ENCODE measurements around the gene F2R.

Gene F2R

DNA sequence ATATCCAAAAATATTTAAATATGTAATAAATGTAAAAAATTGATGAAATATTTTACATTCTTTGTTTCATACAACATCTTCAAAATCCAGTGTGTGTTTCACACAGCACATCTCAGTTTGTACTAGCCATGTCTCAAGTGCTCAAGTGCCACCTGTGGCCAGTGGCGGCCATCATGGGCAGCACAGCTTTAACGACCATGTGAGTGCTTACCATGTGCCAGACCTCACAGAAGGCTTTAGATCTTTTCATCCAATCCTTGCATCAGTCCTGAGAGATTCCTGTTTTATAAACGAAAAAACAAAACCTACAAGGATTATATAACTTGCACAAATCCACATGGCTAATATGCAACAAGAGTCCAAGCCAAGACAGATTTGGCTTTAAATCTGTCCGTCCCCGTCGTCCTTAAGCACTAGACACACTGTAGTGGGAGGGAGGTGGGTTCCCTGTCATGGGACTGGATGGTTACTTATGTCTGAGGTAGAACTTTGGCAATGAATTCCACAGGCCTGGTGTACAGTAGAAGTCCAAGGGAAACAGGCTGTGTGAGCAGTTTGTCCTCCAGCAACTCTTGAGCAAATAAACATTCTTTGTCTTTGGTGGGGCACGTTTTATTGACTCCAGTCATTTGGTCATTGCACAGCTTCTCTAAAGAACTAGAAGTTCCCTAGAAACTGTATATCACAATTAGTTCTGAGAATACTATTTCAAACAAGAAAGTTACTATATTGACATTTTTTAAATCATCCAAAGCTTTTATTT is 25.0 kb upstream of the F2R start:
- no peak for DNase-seq (ENCODE audit: low read depth)

- no peak for DNase-seq (ENCODE audit: low read depth)
Observed at GRCh38 chr5:76691467-76692273, 24.3 kb upstream of the F2R start.

GRCh38 chr5:76692274-76692540 is 23.7 kb upstream of the F2R start:
- no peak for DNase-seq (ENCODE audit: low read depth)

DNA sequence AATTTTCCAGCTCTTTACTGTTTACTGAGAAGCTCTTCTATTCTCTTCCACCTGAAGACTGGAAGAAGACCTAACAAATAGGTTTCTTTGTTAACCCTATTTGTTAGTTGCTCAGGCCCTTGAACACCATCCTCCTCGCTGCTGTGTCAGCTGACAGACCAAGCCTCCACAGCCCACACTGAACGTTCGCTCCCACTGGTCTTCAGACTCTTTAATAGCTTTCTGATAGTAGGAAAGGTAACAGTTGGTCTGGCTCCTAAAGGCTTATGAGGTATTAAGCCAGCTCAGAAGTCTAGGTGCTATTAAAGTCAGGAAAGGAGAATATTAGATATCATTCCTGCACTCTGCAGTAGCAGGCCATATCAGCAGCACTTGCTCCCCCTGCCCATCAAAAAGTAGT is 23.3 kb upstream of the F2R start:
- DNase-seq (ENCODE audit: low read depth): no peak

GRCh38 chr5:76693141-76693540 is 22.8 kb upstream of the F2R start:
- DNase-seq (ENCODE audit: low read depth): no peak

DNA sequence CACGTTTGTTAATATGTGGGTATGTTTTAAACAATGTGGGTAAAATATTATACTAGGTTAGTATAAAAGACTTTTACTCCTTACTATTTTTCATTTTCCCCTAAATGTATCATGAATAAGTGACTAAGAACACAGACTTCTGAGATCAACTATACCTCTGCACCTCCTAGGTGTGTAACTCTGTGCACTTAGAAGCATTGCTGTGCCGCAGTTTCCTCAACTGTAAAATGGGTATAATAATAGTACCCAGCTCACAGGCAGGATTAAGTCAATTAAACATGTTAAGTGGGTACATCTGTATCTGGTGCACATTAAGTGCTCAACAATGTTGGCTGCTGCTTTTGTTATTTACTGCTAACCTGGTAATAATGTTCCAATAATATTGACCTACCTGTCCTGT is 21.6 kb upstream of the F2R start:
- DNase-seq (ENCODE audit: low read depth): no peak

DNA sequence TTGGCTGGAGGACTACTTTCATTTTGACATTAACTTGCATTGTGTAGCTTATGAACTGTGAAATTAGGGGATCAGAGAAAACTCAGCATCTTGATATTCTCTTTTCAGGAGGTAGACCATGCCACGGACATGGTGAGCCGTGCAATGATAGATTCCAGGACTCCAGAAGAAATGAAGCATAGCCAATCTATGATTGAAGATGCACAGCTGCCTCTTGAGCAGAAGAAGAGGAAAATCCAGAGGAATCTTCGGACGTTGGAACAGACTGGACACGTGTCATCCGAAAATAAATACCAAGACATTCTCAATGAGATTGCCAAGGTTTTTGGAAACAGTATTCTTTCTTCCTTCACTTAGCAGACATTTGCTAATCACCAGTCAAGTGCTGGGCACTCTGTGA is 20.6 kb upstream of the F2R start:
- no peak for DNase-seq (ENCODE audit: low read depth)

DNA sequence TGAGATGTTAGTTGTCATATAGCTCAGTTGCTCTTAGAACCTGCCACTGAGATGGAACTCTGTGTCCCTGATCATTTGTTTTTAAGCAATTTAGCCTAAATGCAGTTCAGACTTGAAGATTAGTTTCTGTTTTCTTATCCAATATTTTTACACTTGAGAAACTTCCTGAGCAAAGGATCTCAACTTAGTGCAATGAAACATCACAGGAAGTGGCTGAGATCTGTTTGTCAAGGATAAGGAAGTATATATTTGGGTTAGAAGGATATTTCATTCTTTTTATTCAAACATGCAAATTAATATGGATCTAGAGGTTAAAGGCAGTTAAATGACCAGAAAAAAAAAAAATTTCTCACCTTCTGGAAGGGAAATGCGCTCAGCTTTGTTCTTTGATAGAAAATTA is 19.7 kb upstream of the F2R start:
- DNase-seq (ENCODE audit: low read depth): no peak

DNA sequence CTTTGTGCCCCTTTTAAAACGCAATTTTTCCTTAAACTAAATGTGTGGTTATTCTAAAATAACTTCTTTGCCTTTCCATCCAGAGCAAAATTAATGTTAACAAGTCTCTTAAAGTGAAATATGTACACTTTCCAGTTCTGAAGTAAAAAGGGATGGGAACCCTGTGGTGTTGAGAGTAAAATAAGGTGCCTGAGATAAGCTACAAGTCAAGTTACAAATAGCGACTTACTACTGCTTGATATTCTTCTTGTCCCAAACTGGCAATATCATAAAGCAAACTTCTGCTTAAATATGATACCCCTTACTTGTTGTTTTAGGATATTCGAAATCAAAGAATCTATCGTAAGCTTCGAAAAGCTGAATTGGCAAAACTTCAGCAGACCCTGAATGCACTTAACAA is 18.3 kb upstream of the F2R start:
- no peak for DNase-seq (ENCODE audit: low read depth)

- no peak for DNase-seq (ENCODE audit: low read depth)
Observed at GRCh38 chr5:76700571-76700970, 15.4 kb upstream of the F2R start.

DNA sequence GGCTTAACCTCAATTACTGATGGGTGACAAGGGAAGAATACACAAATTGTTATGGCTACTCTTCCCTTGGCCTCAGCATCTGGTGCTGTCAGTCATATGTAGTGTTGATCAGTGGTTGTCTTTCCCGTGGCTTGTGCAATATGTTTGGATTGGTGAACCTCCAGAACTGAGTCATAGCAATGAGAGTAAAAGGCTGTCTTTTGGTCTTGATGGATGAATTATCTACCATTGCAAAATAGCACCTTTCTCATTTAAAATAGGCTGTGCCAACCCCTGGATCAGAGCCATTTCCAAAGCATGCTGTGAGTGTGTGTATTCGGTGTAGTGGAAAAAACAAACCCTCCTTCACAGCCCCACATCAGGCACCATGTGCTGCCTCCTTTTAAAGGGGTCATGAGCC is 14.6 kb upstream of the F2R start:
- DNase-seq (ENCODE audit: low read depth): no peak

- no peak for DNase-seq (ENCODE audit: low read depth)
Observed at GRCh38 chr5:76703707-76704106, 12.2 kb upstream of the F2R start.

DNA sequence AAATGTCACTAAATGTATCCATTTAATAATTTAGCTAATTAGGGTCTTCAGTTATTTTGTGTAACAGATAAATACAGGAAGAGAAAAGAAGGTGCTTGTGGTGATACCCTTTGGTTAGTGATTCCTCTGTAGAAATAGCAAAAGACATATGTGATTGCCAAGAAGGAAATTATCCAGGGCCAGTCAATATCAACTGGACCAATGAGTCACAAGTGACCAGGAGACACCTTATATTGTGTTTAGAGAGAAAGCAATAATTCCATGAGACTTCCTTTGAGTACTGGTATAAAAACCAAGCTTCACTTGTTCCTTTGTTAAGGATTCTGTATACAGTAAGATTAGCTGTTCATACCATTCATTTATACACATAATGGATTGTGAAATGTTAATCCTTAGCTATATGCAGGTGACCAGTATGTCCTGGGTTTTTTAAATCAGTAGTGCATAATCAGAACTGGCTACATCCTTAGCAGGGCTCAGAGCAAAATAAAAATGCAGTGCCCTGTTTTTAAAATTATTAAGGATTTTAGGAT is 11.7 kb upstream of the F2R start:
- no peak for DNase-seq (ENCODE audit: low read depth)

GRCh38 chr5:76705574-76705973 is 10.4 kb upstream of the F2R start:
- DNase-seq (ENCODE audit: low read depth): no peak

DNA sequence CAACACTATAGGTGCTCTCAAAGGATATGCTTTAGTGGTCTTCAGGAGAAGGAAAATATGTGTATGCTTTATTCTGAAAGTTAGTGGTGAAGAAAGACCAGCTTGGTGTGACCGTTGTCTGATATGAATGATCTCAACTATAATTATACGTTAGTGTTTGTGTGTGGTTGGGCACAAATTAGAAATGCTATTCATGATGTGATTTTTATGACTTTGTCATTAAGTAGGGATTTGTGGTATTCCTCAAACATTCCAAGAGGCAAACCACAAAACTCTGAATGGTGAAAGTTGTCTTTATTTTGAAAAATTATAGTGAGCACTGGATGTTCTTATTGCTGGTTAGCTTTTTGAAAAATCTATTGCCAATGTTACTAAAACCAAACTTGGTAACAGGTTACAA is 6.2 kb upstream of the F2R start:
- no peak for DNase-seq (ENCODE audit: low read depth)

- no peak for DNase-seq (ENCODE audit: low read depth)
Observed at GRCh38 chr5:76710991-76711390, 4.9 kb upstream of the F2R start.

DNA sequence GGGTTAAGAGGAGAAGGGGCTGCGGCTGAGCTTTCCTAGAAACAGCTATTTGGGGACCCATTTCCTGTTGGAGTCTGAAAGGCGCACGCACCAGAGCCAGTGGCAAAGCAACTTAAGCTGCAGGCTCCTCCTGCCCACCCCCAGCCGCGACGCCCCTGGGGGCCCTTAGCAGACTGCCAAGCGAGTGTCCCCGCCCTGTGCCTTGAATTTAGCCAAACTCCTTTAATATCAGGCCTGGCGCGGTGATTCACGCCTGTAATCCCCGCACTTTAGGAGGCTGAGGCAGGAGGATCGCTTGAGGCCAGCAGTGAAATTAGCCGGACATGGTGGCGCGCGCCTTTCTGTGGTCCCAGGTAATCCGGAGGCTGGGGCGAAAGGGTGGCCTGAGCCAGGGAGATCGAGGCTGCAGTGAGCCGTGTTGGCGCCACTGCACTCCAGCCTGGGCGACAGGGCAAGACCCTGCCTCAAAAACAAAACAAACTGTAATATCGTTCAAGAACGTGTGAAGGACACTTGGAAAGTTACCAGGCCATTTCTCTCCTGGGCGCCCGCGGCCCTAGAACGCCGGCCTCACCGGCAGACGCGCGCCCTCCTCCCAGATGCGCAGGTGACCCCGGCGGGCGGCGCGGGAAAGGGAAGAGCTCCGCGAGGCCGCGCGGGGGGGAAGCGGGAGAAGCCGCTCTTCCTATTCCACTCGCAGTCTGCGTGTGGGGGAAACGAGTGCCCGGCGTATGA is 1.0 kb upstream of the F2R start:
- no peak for DNase-seq (ENCODE audit: low read depth)

DNA sequence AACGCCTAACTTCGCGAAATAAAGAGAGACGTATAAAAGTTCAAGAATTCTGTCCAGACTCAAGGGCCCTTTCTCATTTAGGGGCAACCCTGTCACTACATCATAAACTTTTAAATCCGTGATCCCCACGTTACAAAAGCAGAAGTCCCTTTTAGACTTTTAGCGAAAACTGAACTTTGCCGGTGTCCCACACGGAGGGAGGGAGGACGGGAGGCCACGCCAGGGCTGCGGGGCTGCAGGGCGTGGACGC is 515 bp upstream of the F2R start:
- no peak for DNase-seq (ENCODE audit: low read depth)

GRCh38 chr5:76716456-76717157 is 681 bp downstream of the F2R start:
- DNase-seq (ENCODE audit: low read depth): no peak

GRCh38 chr5:76717222-76718083 is 1.5 kb downstream of the F2R start:
- no peak for DNase-seq (ENCODE audit: low read depth)

DNA sequence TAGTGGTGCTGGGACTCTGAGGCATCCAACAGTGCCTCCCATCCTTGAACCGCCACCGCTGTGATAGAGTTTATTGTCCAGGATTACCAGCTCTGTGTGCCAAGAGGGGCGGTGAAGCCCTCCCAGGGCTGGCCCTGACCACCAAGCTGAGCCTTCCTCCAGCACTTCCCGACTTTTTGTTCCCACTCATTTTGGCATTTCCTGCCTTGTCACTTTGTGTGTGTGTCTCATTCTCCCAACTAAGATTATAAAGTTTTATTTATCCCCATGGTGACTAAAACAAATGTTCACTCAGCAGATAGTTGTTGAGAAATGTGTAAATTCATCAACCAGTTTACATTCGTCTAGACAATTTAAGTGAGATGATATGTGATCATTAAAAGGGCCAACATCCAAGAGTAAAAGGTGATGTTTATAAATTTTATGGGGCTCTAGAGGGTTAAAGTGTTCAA is 2.5 kb downstream of the F2R start:
- DNase-seq (ENCODE audit: low read depth): no peak

DNA sequence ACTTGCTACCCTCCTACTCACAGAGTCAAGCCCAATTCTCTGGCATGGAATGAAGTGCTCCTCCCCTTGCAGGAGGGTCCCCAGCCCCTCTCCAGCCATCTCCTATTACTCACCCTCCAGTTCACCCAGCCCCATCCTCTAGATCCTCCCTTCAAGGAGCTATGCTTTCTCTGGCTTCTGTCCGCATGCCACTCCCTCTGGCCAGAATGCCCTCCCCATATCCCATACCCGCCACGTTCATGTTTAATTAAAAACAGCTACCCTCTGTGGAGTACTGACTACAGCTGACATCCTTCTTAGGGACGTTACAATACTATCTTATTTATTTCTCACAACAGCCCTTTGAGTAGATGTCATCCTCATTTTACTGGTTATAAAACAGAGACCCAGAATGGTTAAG is 3.0 kb downstream of the F2R start:
- no peak for DNase-seq (ENCODE audit: low read depth)

Data from stimulated activated CD8-positive, alpha-beta memory T cell treated with anti-CD3 and anti-CD28 coated beads, Interleukin-12 subunit alpha, Interleukin-12 subunit beta, amount 100 ng/mL, for 4 hours (primary cell).